K562 (cell line): ENCODE data around the gene B3GALNT1. TPM values are rescaled to one million over a fixed set of nuclear protein-coding genes. Genes with fewer than 3 reads are reported as not detected.
A peak's percentile ranks its signal among the peaks of the same experiment; 100 is the strongest.

Source experiments
- ATAC-seq: fragments of 200-7000 bp; cut with Tn5 transposase; 3 replicates; pipeline ENCODE4 v1.9.1; 2020; ENCODE audit warnings: moderate library complexity
- BruUV-seq: library from RNA; stranded (reverse); fragments of 400-500 nt; replicated peaks from 2 replicates; lab custom pipeline; 2021; lab: Mats Ljungman, UMichigan
- CTCF ChIA-PET: fragments of 300-600 bp; formaldehyde crosslinking; extraction: SDS; loops from one replicate; lab custom pipeline; 2021; ENCODE audit warnings: low intra/inter-chr PET ratio; lab: Yijun Ruan, JAX
- POLR2A ChIA-PET: fragments of 300-600, 350-650 bp; sonication (Branson Sonifier 250); formaldehyde crosslinking; extraction: SDS; loops from one replicate; lab custom pipeline; 2021; ENCODE audit warnings: antibody characterized with exemption, inconsistent platforms; lab: Yijun Ruan, JAX
- DNase-seq, 4 experiments: peaks; one replicate each; pipeline versions ENCODE4 v3.0.0 to v3.0.0-alpha.2; 2011 to 2018; ENCODE audit warnings: low spot score in 3 of 4, mixed read lengths in 3 of 4; ENCODE audit errors: extremely low read depth in 1 of 4
- FAIRE-seq: peaks from 2 replicates; lab custom pipeline; 2011; peaks lifted over from hg19 to GRCh38; lab: Jason Lieb, UNC
- H2AFZ ChIP-seq: 2 replicates; pipeline ENCODE4 v1.6.0; 2011; ENCODE audit warnings: low read depth, low read length, control low read depth, inconsistent platforms
- H3K27ac ChIP-seq: fragments of 200-600 bp; 3 replicates; pipeline ENCODE4 v1.8.0; 2011; ENCODE audit warnings: low read depth, mild to moderate bottlenecking, control low read depth, inconsistent platforms, low read length, moderate library complexity, mixed read lengths; ENCODE audit errors: extremely low read depth
- H3K27me3 ChIP-seq, 2 experiments: fragments of 300-600 bp in 1 of 2; 2 replicates in 1 of 2; 3 replicates in 1 of 2; pipeline versions ENCODE4 v1.6.0 to v1.8.0; 2011; ENCODE audit warnings: inconsistent platforms in 2 of 2, low read length in 2 of 2, mild to moderate bottlenecking in 1 of 2, mixed read lengths in 1 of 2, moderate library complexity in 1 of 2; ENCODE audit not compliant: control insufficient read depth in 2 of 2, insufficient read depth in 2 of 2
- H3K36me3 ChIP-seq: fragments of 300-600 bp; 3 replicates; pipeline ENCODE4 v1.8.0; 2011; ENCODE audit warnings: mild to moderate bottlenecking, low read length, inconsistent platforms; ENCODE audit not compliant: control insufficient read depth, insufficient read depth
- H3K4me1 ChIP-seq, 2 experiments: fragments of 200-600 bp in 1 of 2; replicated peaks in 1 of 2; 2 replicates in 1 of 2; 3 replicates in 1 of 2; pipeline versions ENCODE4 v1.5.1 to v1.8.0; 2011; ENCODE audit warnings: inconsistent platforms in 2 of 2, low read length in 2 of 2, mild to moderate bottlenecking in 1 of 2, mixed read lengths in 1 of 2, moderate library complexity in 1 of 2; ENCODE audit not compliant: control insufficient read depth in 2 of 2, insufficient read depth in 2 of 2
- H3K4me2 ChIP-seq: 2 replicates; pipeline ENCODE4 v1.6.1; 2011; ENCODE audit warnings: low read length, control low read depth, inconsistent platforms, mixed read lengths; ENCODE audit not compliant: insufficient read depth
- H3K4me3 ChIP-seq: fragments of 200-600 bp; sonication (generic), shearing (Covaris generic); 2 replicates; pipeline ENCODE4 v1.5.1; 2016; ENCODE audit warnings: control low read depth, inconsistent platforms
- H3K79me2 ChIP-seq: fragments of 200-600 bp; 3 replicates; pipeline ENCODE4 v1.8.0; 2011; ENCODE audit warnings: low read length, inconsistent platforms; ENCODE audit not compliant: control insufficient read depth, insufficient read depth
- H3K9ac ChIP-seq, 2 experiments: 2 replicates each; pipeline versions ENCODE4 v1.6.0 to v1.6.1; 2011; ENCODE audit warnings: low read depth in 2 of 2, low read length in 2 of 2, control low read depth in 1 of 2, inconsistent platforms in 1 of 2, mild to moderate bottlenecking in 1 of 2, mixed read lengths in 1 of 2; ENCODE audit not compliant: insufficient read depth in 1 of 2
- H3K9me1 ChIP-seq: one replicate; pipeline ENCODE4 v1.6.0; 2011; ENCODE audit warnings: inconsistent platforms, mild to moderate bottlenecking, low read length, moderate library complexity; ENCODE audit not compliant: control insufficient read depth, insufficient read depth
- H3K9me3 ChIP-seq: replicated peaks from 2 replicates; pipeline ENCODE4 v1.5.1; 2011; ENCODE audit warnings: low read depth, low read length, inconsistent platforms; ENCODE audit not compliant: control insufficient read depth, insufficient read depth
- H4K20me1 ChIP-seq: replicated peaks from 2 replicates; pipeline ENCODE4 v1.6.1; 2011; ENCODE audit warnings: low read length, inconsistent platforms, mixed read lengths; ENCODE audit not compliant: control insufficient read depth, insufficient read depth
- CREBBP ChIP-seq: IDR thresholded peaks from one replicate; pipeline ENCODE4 v1.6.1; 2012; ENCODE audit warnings: low read depth, mild to moderate bottlenecking, control low read depth, inconsistent platforms, low read length
- DDX20 ChIP-seq: fragments of 450-650 bp; IDR thresholded peaks from 2 replicates; pipeline ENCODE4 v1.6.1; 2016; ENCODE audit warnings: missing genetic modification characterization, low read depth, mild to moderate bottlenecking, missing compliant biosample characterization, moderate library complexity
- ELF4 ChIP-seq: fragments of 450-650 bp; formaldehyde crosslinking; IDR thresholded peaks from 2 replicates; pipeline ENCODE4 v1.4.0; 2022; ENCODE audit warnings: missing genetic modification characterization
- MYBL2 ChIP-seq, 2 experiments: fragments of 450-650 bp in 1 of 2; sonication (generic) in 1 of 2; formaldehyde crosslinking in 1 of 2; IDR thresholded peaks; 2 replicates each; pipeline versions ENCODE4 v1.6.1 to v1.8.1; 2017 to 2022; ENCODE audit warnings: borderline replicate concordance in 1 of 2, inconsistent platforms in 1 of 2, low read depth in 1 of 2, mild to moderate bottlenecking in 1 of 2, missing genetic modification reagents in 1 of 2, moderate library complexity in 1 of 2
- MYNN ChIP-seq, 2 experiments: sonication (generic); formaldehyde crosslinking in 1 of 2; IDR thresholded peaks; 2 replicates each; pipeline versions ENCODE4 v1.5.0 to v1.6.1; 2016 to 2020; ENCODE audit warnings: antibody characterized with exemption in 1 of 2, missing genetic modification reagents in 1 of 2
- SETDB1 ChIP-seq: IDR thresholded peaks from one replicate; pipeline ENCODE4 v1.6.1; 2012; ENCODE audit warnings: low read length, control low read depth, inconsistent platforms
- ZFP36 ChIP-seq: fragments of 150-350 bp; IDR thresholded peaks from 2 replicates; pipeline ENCODE4 v1.6.1; 2018; ENCODE audit warnings: low read length, low read depth; ENCODE audit not compliant: partially characterized antibody
- ZNF134 ChIP-seq: fragments of 250-450 bp; sonication (Bioruptor Pico); conservative IDR thresholded peaks from 2 replicates; pipeline ENCODE4 v1.4.0; 2020
- WGBS: fragments of 100-300 bp; shearing (Covaris generic); methylation state at CpG from one replicate; pipeline ENCODE4 v1.1.6; 2016; ENCODE audit warnings: low coverage, mixed read lengths; ENCODE audit not compliant: insufficient coverage; ENCODE audit errors: missing lambda C conversion rate; 5-methylcytosine and 5-hydroxymethylcytosine counted together
- in situ Hi-C: fragments of 300-500 bp; cut with MboI; formaldehyde crosslinking; loops from 4 replicates; pipeline ENCODE4 v1.15.0; 2018; ENCODE audit warnings: inconsistent platforms, mixed read lengths
- intact Hi-C: fragments of 100-400 bp; cut with micrococcal nuclease; formaldehyde crosslinking; loops from 2 replicates; pipeline ENCODE4 v1.14.2; 2022
- polyA plus RNA-seq, 8 experiments: library from polyadenylated mRNA; depleted of rRNA in 4 of 8; stranded (reverse) in 5 of 8; unstranded in 3 of 8; fragments of >200 nt; fragmentation: Nextera tagmentation in 2 of 8; fragmentation: Illumina TruSeq in 1 of 8; extraction: Ambion mirVana in 2 of 8; extraction: Trizol in 1 of 8; gene quantifications; 2 replicates each; pipeline versions ENCODE4 v1.2.1 to v1.2.3, GENCODE V29; 2011 to 2014; ENCODE audit warnings: inconsistent platforms in 1 of 8, missing spikeins in 1 of 8
- total RNA-seq, 7 experiments: library from RNA; depleted of rRNA in 6 of 7; stranded (reverse); fragments of >200 nt in 6 of 7; fragmentation: Illumina TruSeq in 2 of 7; extraction: Trizol in 2 of 7; gene quantifications; 2 replicates each; pipeline versions ENCODE4 v1.2.1 to v1.2.3, GENCODE V29; 2011 to 2021; ENCODE audit warnings: low replicate concordance in 1 of 7
- TF ChIP-seq, protein P1 (sequence below): fragments of 250-450 bp; sonication (Bioruptor Pico); IDR thresholded peaks from 2 replicates; pipeline ENCODE4 v1.4.0; 2020; ENCODE audit warnings: mild to moderate bottlenecking
- TF ChIP-seq, protein P2 (sequence below), 3 experiments: fragments of 200-800 bp in 1 of 3; fragments of 250-450 bp in 1 of 3; fragments of 450-650 bp in 1 of 3; sonication (Bioruptor Pico) in 1 of 3; sonication (Bioruptor generic) in 1 of 3; formaldehyde crosslinking in 1 of 3; IDR thresholded peaks; 2 replicates each; pipeline versions ENCODE4 v1.6.1 to v1.8.0; 2016 to 2022; ENCODE audit warnings: mild to moderate bottlenecking in 2 of 3, missing genetic modification characterization in 2 of 3, missing compliant biosample characterization in 1 of 3, moderate library complexity in 1 of 3
- TF ChIP-seq, protein P3 (sequence below), 2 experiments: fragments of 450-650 bp in 1 of 2; sonication (generic) in 1 of 2; formaldehyde crosslinking in 1 of 2; IDR thresholded peaks in 1 of 2; conservative IDR thresholded peaks in 1 of 2; 2 replicates each; pipeline versions ENCODE4 v1.6.1 to v1.8.1; 2016 to 2023; ENCODE audit warnings: mild to moderate bottlenecking in 2 of 2, moderate library complexity in 2 of 2, inconsistent platforms in 1 of 2, missing genetic modification reagents in 1 of 2
- TF ChIP-seq, protein P4 (sequence below): fragments of 450-650 bp; IDR thresholded peaks from 2 replicates; pipeline ENCODE4 v1.6.1; 2014; ENCODE audit warnings: low read depth, mild to moderate bottlenecking, moderate library complexity, borderline replicate concordance

The B3GALNT1 gene
- total and polyA plus RNA-seq, 9 of the 15 experiments (the other 6 are each of a cell fraction or from before 2014, with no cell fraction given): 0.53 to 2.0 (median 1.2) TPM

DNA sequence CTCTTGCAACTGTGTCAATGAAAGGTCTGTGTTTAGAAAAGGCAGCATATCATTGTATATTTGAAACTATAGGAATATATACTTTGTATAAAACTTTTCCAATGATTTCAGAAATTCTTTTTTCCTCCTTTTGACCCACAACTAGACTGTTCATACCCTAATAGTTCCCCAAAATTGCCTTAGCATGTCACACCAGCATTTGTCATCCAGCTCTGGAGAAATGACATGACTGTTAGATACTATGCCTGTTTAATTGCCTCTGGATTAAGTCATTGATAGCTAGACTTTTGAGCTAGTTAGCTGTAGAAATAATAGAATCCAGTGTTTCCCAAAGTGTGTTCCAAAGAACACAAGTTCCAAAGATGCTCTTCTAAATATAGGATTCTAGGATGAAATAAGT is 32.4 kb downstream of the B3GALNT1 start (continued):
- no peak for TF ChIP-seq MYBL2 (IDR thresholded peaks at IDR 0.05; ENCODE audit: low read depth)
- TF ChIP-seq MYBL2 (CRISPR knock-in tag; IDR thresholded peaks at IDR 0.05; ENCODE audit: borderline replicate concordance): no peak
- TF ChIP-seq ZFP36: no peak
- TF ChIP-seq, protein P1, sequence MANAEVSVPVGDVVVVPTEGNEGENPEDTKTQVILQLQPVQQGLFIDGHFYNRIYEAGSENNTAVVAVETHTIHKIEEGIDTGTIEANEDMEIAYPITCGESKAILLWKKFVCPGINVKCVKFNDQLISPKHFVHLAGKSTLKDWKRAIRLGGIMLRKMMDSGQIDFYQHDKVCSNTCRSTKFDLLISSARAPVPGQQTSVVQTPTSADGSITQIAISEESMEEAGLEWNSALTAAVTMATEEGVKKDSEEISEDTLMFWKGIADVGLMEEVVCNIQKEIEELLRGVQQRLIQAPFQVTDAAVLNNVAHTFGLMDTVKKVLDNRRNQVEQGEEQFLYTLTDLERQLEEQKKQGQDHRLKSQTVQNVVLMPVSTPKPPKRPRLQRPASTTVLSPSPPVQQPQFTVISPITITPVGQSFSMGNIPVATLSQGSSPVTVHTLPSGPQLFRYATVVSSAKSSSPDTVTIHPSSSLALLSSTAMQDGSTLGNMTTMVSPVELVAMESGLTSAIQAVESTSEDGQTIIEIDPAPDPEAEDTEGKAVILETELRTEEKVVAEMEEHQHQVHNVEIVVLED (CRISPR knock-in tag): no peak
- TF ChIP-seq ZNF134 (CRISPR knock-in tag): no peak
- TF ChIP-seq MYNN (IDR thresholded peaks at IDR 0.05): no peak
- no peak for TF ChIP-seq MYNN (CRISPR knock-in tag; IDR thresholded peaks at IDR 0.05)
- TF ChIP-seq, all 486 proteins: peak for 0

DNA sequence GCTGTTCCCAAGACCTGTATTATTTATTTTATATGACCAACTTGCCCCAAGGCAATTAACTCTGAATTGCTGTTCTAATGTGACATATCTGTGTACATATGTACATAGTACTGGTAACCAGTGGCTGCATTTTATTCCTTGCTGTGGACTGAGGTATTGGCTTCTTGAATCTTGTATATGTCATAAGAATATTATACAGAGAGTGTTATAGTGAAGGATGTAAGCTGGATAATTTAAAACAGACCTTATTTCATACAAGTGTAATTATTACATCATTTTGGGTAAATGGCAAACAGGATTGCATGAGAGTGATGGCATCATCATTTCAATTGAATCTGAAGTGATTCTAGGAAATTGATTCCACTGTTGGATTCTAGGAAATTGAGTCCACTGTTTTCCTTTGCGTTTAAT is 32.9 kb downstream of the B3GALNT1 start:
- H2AFZ ChIP-seq: no peak overlapping the region
- FAIRE-seq (no peak), DNase-seq (no peak), ATAC-seq (no peak)
- CTCF ChIA-PET: no interaction called here
- intact Hi-C loops (no loop called here), in situ Hi-C loops (no loop called here)
- POLR2A ChIA-PET: no interaction called here
- H3K9me3 ChIP-seq: no peaks in the 10 kb centered on the region
- H3K4me3 ChIP-seq: no peak overlapping the region
- WGBS: 0% methylated on average over 1 of the region's 1 CpG
- H3K27me3 ChIP-seq: no peaks in the 10 kb centered on the region
- no peaks in the 10 kb centered on the region for H3K79me2 ChIP-seq
- no peak overlapping the region for H3K27ac ChIP-seq
- no TSS peak for BruUV-seq
- no peaks in the 10 kb centered on the region for H3K9me1 ChIP-seq
- no peak overlapping the region for H3K9ac ChIP-seq
- no peak overlapping the region for H3K4me2 ChIP-seq
- H3K36me3 ChIP-seq: no peaks in the 10 kb centered on the region
- H3K4me1 ChIP-seq: no peaks in the 10 kb centered on the region; a peak in 2 of 5 replicates
- H4K20me1 ChIP-seq: no peaks in the 10 kb centered on the region
- TF ChIP-seq, protein P2, sequence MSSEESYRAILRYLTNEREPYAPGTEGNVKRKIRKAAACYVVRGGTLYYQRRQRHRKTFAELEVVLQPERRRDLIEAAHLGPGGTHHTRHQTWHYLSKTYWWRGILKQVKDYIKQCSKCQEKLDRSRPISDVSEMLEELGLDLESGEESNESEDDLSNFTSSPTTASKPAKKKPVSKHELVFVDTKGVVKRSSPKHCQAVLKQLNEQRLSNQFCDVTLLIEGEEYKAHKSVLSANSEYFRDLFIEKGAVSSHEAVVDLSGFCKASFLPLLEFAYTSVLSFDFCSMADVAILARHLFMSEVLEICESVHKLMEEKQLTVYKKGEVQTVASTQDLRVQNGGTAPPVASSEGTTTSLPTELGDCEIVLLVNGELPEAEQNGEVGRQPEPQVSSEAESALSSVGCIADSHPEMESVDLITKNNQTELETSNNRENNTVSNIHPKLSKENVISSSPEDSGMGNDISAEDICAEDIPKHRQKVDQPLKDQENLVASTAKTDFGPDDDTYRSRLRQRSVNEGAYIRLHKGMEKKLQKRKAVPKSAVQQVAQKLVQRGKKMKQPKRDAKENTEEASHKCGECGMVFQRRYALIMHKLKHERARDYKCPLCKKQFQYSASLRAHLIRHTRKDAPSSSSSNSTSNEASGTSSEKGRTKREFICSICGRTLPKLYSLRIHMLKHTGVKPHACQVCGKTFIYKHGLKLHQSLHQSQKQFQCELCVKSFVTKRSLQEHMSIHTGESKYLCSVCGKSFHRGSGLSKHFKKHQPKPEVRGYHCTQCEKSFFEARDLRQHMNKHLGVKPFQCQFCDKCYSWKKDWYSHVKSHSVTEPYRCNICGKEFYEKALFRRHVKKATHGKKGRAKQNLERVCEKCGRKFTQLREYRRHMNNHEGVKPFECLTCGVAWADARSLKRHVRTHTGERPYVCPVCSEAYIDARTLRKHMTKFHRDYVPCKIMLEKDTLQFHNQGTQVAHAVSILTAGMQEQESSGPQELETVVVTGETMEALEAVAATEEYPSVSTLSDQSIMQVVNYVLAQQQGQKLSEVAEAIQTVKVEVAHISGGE (CRISPR knock-in tag; IDR thresholded peaks at IDR 0.05): no peak
- TF ChIP-seq, protein P3, sequence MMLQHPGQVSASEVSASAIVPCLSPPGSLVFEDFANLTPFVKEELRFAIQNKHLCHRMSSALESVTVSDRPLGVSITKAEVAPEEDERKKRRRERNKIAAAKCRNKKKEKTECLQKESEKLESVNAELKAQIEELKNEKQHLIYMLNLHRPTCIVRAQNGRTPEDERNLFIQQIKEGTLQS (IDR thresholded peaks at IDR 0.05): peak; percentile 60; the same call in 1 of the 2 replicates
- TF ChIP-seq, protein P3 (CRISPR knock-in tag; conservative IDR thresholded peaks at IDR 0.05): no peak
- TF ChIP-seq CREBBP (no peak), SETDB1 (no peak), ELF4 (CRISPR knock-in tag) (no peak), DDX20 (no peak)
- TF ChIP-seq, protein P4, sequence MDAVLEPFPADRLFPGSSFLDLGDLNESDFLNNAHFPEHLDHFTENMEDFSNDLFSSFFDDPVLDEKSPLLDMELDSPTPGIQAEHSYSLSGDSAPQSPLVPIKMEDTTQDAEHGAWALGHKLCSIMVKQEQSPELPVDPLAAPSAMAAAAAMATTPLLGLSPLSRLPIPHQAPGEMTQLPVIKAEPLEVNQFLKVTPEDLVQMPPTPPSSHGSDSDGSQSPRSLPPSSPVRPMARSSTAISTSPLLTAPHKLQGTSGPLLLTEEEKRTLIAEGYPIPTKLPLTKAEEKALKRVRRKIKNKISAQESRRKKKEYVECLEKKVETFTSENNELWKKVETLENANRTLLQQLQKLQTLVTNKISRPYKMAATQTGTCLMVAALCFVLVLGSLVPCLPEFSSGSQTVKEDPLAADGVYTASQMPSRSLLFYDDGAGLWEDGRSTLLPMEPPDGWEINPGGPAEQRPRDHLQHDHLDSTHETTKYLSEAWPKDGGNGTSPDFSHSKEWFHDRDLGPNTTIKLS: no peak
